Measurements from ENCODE around the gene EPHB6.
A peak's percentile ranks its signal among the peaks of the same experiment; 100 is the strongest.

The EPHB6 gene

GRCh38 chr7:142854372-142855113 is at the start of gene EPHB6:
EPHB6 (plus strand) TSS chr7:142855076; CDS start chr7:142863228, 8,152 bp downstream.
- DNase-seq: no peak

- no peak for DNase-seq
These were observed 49.4 kb upstream of the EPHB6 start for GRCh38 chr7:142805350-142806021.

- DNase-seq: no peak
These were observed 48.9 kb upstream of the EPHB6 start for GRCh38 chr7:142806022-142806356.

GRCh38 chr7:142806957-142807356 is 47.9 kb upstream of the EPHB6 start:
- no peak for DNase-seq

GRCh38 chr7:142807855-142808460 is 46.9 kb upstream of the EPHB6 start:
- DNase-seq: no peak

- DNase-seq: no peak
These were observed 46.4 kb upstream of the EPHB6 start for GRCh38 chr7:142808461-142808801.

- peak; percentile 96 for DNase-seq
These were observed 45.9 kb upstream of the EPHB6 start for GRCh38 chr7:142808802-142809583.

- no peak for DNase-seq
These were observed 45.2 kb upstream of the EPHB6 start for GRCh38 chr7:142809671-142810070.

- DNase-seq: no peak
These were observed 43.6 kb upstream of the EPHB6 start for GRCh38 chr7:142811154-142811737.

GRCh38 chr7:142812437-142813215 is 42.2 kb upstream of the EPHB6 start:
- no peak for DNase-seq

- DNase-seq: no peak
These were observed 41.6 kb upstream of the EPHB6 start for GRCh38 chr7:142813226-142813625.

- no peak for DNase-seq
These were observed 41.2 kb upstream of the EPHB6 start for GRCh38 chr7:142813699-142814098.

GRCh38 chr7:142814451-142814850 is 40.4 kb upstream of the EPHB6 start:
- DNase-seq: no peak

GRCh38 chr7:142815134-142815533 is 39.7 kb upstream of the EPHB6 start:
- no peak for DNase-seq

- DNase-seq: no peak
These were observed 37.4 kb upstream of the EPHB6 start for GRCh38 chr7:142817506-142817905.

GRCh38 chr7:142819530-142819929 is 35.3 kb upstream of the EPHB6 start:
- DNase-seq: no peak

- DNase-seq: no peak
These were observed 32.2 kb upstream of the EPHB6 start for GRCh38 chr7:142822714-142823113.

GRCh38 chr7:142827951-142828500 is 26.9 kb upstream of the EPHB6 start:
- no peak for DNase-seq

GRCh38 chr7:142832417-142832816 is 22.5 kb upstream of the EPHB6 start:
- DNase-seq: no peak

- no peak for DNase-seq
These were observed 21.5 kb upstream of the EPHB6 start for GRCh38 chr7:142833174-142834048.

GRCh38 chr7:142835487-142835886 is 19.4 kb upstream of the EPHB6 start:
- no peak for DNase-seq
